GM23338 (cell line): ENCODE results near the gene HEPACAM. TPM values are rescaled to one million over a fixed set of nuclear protein-coding genes. Genes with fewer than 3 reads are reported as not detected.

Experiments used
- ATAC-seq: fragments of 200-7000 bp; cut with Tn5 transposase; 3 replicates; pipeline ENCODE4 v1.9.1; 2020
- DNase-seq: peaks from one replicate; pipeline ENCODE4 v3.0.0-alpha.2; 2015; ENCODE audit warnings: low spot score
- H2AFZ ChIP-seq: fragments of 200-600 bp; sonication (generic); 2 replicates; pipeline ENCODE4 v1.8.0; 2016; ENCODE audit warnings: antibody characterized with exemption, mild to moderate bottlenecking, moderate library complexity
- H3F3A ChIP-seq: fragments of 200-600 bp; sonication (generic); replicated peaks from 2 replicates; pipeline ENCODE4 v1.8.0; 2017; ENCODE audit warnings: antibody characterized with exemption, mixed run types, low read depth
- H3K27ac ChIP-seq: fragments of 200-600 bp; sonication (generic); 2 replicates; pipeline ENCODE4 v1.6.1; 2016; ENCODE audit warnings: low read depth
- H3K27me3 ChIP-seq: fragments of 200-600 bp; sonication (generic); 2 replicates; pipeline ENCODE4 v1.8.0; 2016; ENCODE audit warnings: mild to moderate bottlenecking, mixed run types, moderate library complexity; ENCODE audit not compliant: insufficient read depth
- H3K36me3 ChIP-seq: fragments of 200-600 bp; sonication (generic); 2 replicates; pipeline ENCODE4 v1.8.0; 2016; ENCODE audit warnings: mild to moderate bottlenecking; ENCODE audit not compliant: insufficient read depth
- H3K4me1 ChIP-seq: fragments of 200-600 bp; sonication (generic); 2 replicates; pipeline ENCODE4 v1.8.0; 2016; ENCODE audit warnings: mild to moderate bottlenecking, moderate library complexity; ENCODE audit not compliant: insufficient read depth
- H3K4me2 ChIP-seq: fragments of 200-600 bp; sonication (generic); 2 replicates; pipeline ENCODE4 v1.7.1; 2017; ENCODE audit warnings: mixed run types
- H3K4me3 ChIP-seq: fragments of 200-600 bp; sonication (generic); 2 replicates; pipeline ENCODE4 v1.6.1; 2016; ENCODE audit warnings: mixed run types
- H3K79me2 ChIP-seq: fragments of 200-600 bp; sonication (generic); replicated peaks from 2 replicates; pipeline ENCODE4 v1.8.0; 2017; ENCODE audit warnings: mild to moderate bottlenecking; ENCODE audit not compliant: insufficient read depth
- H3K9me2 ChIP-seq: fragments of 200-600 bp; sonication (generic); 2 replicates; pipeline ENCODE4 v1.8.0; 2017; ENCODE audit not compliant: insufficient read depth
- H4K20me1 ChIP-seq: fragments of 200-600 bp; sonication (generic); replicated peaks from 2 replicates; pipeline ENCODE4 v1.8.0; 2017; ENCODE audit warnings: mild to moderate bottlenecking; ENCODE audit not compliant: insufficient read depth
- H3K27ac Mint-ChIP-seq: 2 replicates; pipeline ENCODE4 v1.8.0; 2020; ENCODE audit warnings: inconsistent platforms, mild to moderate bottlenecking, moderate library complexity, mixed read lengths
- H3K27me3 Mint-ChIP-seq: 3 replicates; pipeline ENCODE4 v1.8.0; 2022; ENCODE audit warnings: low read depth, mild to moderate bottlenecking, moderate library complexity, mixed read lengths, inconsistent platforms; ENCODE audit not compliant: insufficient read depth, poor library complexity
- H3K36me3 Mint-ChIP-seq: 3 replicates; pipeline ENCODE4 v1.8.0; 2021; ENCODE audit warnings: low read depth, mild to moderate bottlenecking, inconsistent platforms, moderate library complexity, mixed read lengths
- H3K4me1 Mint-ChIP-seq: 3 replicates; pipeline ENCODE4 v1.8.0; 2020; ENCODE audit warnings: mild to moderate bottlenecking, inconsistent platforms, mixed read lengths
- H3K4me3 Mint-ChIP-seq: 3 replicates; pipeline ENCODE4 v1.8.0; 2021; ENCODE audit warnings: moderate library complexity, mild to moderate bottlenecking, inconsistent platforms, mixed read lengths
- H3K9me3 Mint-ChIP-seq: 3 replicates; pipeline ENCODE4 v1.8.0; 2020; ENCODE audit warnings: moderate library complexity, mild to moderate bottlenecking, inconsistent platforms, mixed read lengths
- CREB1 ChIP-seq: fragments of 250-450 bp; sonication (Bioruptor Pico); IDR thresholded peaks from 2 replicates; pipeline ENCODE4 v1.5.0; 2020; ENCODE audit warnings: low read depth, mild to moderate bottlenecking, moderate library complexity
- ETS1 ChIP-seq: IDR thresholded peaks from 2 replicates; pipeline ENCODE4 v1.6.1; 2016; ENCODE audit warnings: antibody characterized with exemption
- EZH2 ChIP-seq: fragments of 200-600 bp; sonication (generic); IDR thresholded peaks from one replicate; pipeline ENCODE4 v1.8.0; 2017; ENCODE audit warnings: antibody characterized with exemption, mild to moderate bottlenecking, low read depth; ENCODE audit not compliant: unreplicated experiment
- EZH2phosphoT487 ChIP-seq: fragments of 200-600 bp; sonication (generic); IDR thresholded peaks from one replicate; pipeline ENCODE4 v1.8.1; 2018; ENCODE audit warnings: antibody characterized with exemption; ENCODE audit not compliant: unreplicated experiment
- JUNB ChIP-seq: IDR thresholded peaks from one replicate; pipeline ENCODE4 v1.6.1; 2016; ENCODE audit warnings: antibody characterized with exemption; ENCODE audit not compliant: unreplicated experiment
- NANOG ChIP-seq: IDR thresholded peaks from 2 replicates; pipeline ENCODE4 v1.6.1; 2016; ENCODE audit warnings: antibody characterized with exemption, borderline replicate concordance
- POLR2AphosphoS5 ChIP-seq: IDR thresholded peaks from 2 replicates; pipeline ENCODE4 v1.6.1; 2016; ENCODE audit warnings: antibody characterized with exemption, low read depth
- STAT1 ChIP-seq: IDR thresholded peaks from one replicate; pipeline ENCODE4 v1.6.1; 2016; ENCODE audit warnings: antibody characterized with exemption; ENCODE audit not compliant: unreplicated experiment
- ZNF114 ChIP-seq: fragments of 250-450 bp; sonication (Bioruptor Pico); IDR thresholded peaks from 2 replicates; pipeline ENCODE4 v1.5.0; 2020; ENCODE audit warnings: mild to moderate bottlenecking, moderate library complexity
- ZNF331 ChIP-seq: fragments of 250-450 bp; sonication (Bioruptor Pico); IDR thresholded peaks from 2 replicates; pipeline ENCODE4 v1.5.0; 2020; ENCODE audit warnings: low read depth, mild to moderate bottlenecking, moderate library complexity
- polyA plus RNA-seq: library from polyadenylated mRNA; unstranded; fragments of >200 nt; fragmentation: Nextera tagmentation; extraction: Ambion mirVana; gene quantifications from 2 replicates; pipeline ENCODE4 v1.2.1, GENCODE V29; 2016
- total RNA-seq: library from RNA; depleted of rRNA; stranded (reverse); fragments of >200 nt; shearing (Covaris generic); gene quantifications from 2 replicates; pipeline ENCODE4 v1.2.3, GENCODE V29; 2014
- TF ChIP-seq, protein P1 (sequence below): fragments of 250-450 bp; sonication (Bioruptor Pico); IDR thresholded peaks from 2 replicates; pipeline ENCODE4 v1.5.0; 2020; ENCODE audit warnings: mild to moderate bottlenecking, moderate library complexity

Gene HEPACAM
- total and polyA plus RNA-seq, 2 experiments from 2014 or later = 0.17 TPM; not detected in 1

DNA sequence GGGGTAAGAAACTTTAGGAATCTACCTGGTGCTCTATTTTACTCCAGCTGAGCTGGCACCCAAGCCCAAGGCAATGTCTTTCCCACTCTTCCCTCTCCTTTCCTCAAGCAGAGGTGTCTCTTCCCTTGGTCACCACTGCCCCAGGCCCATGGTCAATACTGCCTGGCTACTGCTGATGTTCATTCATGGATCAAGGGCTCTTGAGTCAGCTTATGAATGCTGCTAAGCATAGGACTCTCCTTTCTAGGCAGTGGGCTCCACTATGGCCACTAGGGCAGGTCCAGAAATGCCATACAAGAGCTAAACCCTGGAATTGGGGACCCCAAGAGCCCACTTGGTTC is 19.5 kb downstream of the HEPACAM start:
- H3K9me3 Mint-ChIP-seq = peaks cover 23% of the 10 kb centered on the region
- peaks cover 23% of the 10 kb centered on the region for H3K27me3 Mint-ChIP-seq
- H3K27ac Mint-ChIP-seq = no peak overlapping the region
- peaks cover 4% of the 10 kb centered on the region; the same call in 1 of the 2 replicates for H3K9me2 ChIP-seq
- H3K27me3 ChIP-seq = peaks cover 40% of the 10 kb centered on the region
- no peak overlapping the region for H3K27ac ChIP-seq
- no peak for TF ChIP-seq CREB1 (CRISPR knock-in tag)
- no peak for TF ChIP-seq ETS1
- no peak for TF ChIP-seq EZH2phosphoT487
- no peak for TF ChIP-seq ZNF114
- TF ChIP-seq NANOG = no peak
- no peak for TF ChIP-seq POLR2AphosphoS5
- H3K4me3 Mint-ChIP-seq = no peak overlapping the region
- H3K36me3 Mint-ChIP-seq = no peaks in the 10 kb centered on the region; the same call in 2 of the 3 replicates
- DNase-seq (no peak), ATAC-seq (no peak)
- 0 out of 2 replicates have a peak, but pooled peaks cover under 1% of the 10 kb centered on the region for H3F3A ChIP-seq
- no peaks in the 10 kb centered on the region for H3K79me2 ChIP-seq
- no peak overlapping the region for H3K4me2 ChIP-seq
- H4K20me1 ChIP-seq = no peaks in the 10 kb centered on the region
- no peak overlapping the region for H3K4me3 ChIP-seq
- H3K4me1 ChIP-seq = no peaks in the 10 kb centered on the region
- H2AFZ ChIP-seq = no peak overlapping the region
- peaks cover 3% of the 10 kb centered on the region; the same call in 1 of the 3 replicates for H3K4me1 Mint-ChIP-seq
- 0 out of 2 replicates have a peak, but pooled peaks cover 4% of the 10 kb centered on the region for H3K36me3 ChIP-seq

DNA sequence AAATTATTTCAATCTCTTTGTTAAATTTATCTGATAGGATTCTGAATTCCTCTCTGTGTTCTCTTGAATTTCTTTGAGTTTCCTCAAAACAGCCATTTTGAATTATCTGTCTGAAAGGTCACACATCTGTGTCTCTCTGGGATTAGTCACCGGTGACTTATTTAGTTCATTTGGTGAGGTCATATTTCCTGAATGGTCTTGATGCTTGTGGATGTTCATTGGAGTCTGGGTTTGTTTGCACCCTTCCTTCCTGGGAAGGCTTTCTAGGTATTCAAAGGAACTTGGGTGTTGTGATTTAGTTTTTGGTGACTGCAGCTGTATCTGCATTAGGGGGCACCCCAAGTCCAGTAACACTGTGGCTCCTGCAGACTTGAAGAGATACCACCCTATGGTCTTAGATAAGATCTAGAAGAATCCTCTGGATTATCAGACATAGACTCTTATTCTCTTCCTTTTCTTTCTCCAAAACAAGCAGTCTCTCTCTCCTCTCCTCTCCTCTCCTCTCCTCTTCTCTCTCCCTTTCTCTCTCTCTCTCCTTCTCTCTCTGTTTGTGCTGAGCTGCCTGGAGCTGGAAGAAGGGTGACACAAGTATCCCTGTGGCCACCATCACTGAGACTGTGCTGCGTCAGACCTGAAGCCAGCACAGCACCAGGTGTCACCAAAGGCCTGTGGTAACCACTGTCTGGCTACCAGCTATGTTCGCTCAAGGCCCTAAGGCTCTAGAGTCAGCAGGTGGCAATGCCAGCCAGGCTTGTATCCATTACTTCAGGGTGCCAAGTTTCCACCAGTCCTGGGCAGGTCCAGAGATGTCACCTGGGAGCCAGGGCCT is 20.1 kb downstream of the HEPACAM start:
- peaks cover 34% of the 10 kb centered on the region for H3K27me3 ChIP-seq
- no peaks in the 10 kb centered on the region; the same call in 2 of the 3 replicates for H3K36me3 Mint-ChIP-seq
- ATAC-seq (no peak), DNase-seq (no peak)
- no peak overlapping the region for H3K27ac ChIP-seq
- peaks cover 20% of the 10 kb centered on the region for H3K27me3 Mint-ChIP-seq
- H3K4me2 ChIP-seq = no peak overlapping the region
- H4K20me1 ChIP-seq = no peaks in the 10 kb centered on the region
- H3K4me3 Mint-ChIP-seq = no peak overlapping the region
- no peak overlapping the region for H2AFZ ChIP-seq
- peaks cover 3% of the 10 kb centered on the region; the same call in 1 of the 2 replicates for H3K9me2 ChIP-seq
- no peaks in the 10 kb centered on the region for H3K4me1 ChIP-seq
- H3F3A ChIP-seq = no peaks in the 10 kb centered on the region
- H3K9me3 Mint-ChIP-seq = peaks cover 27% of the 10 kb centered on the region
- H3K4me1 Mint-ChIP-seq = peaks cover 3% of the 10 kb centered on the region; the same call in 1 of the 3 replicates
- 0 out of 2 replicates have a peak, but pooled peaks cover 4% of the 10 kb centered on the region for H3K36me3 ChIP-seq
- no peaks in the 10 kb centered on the region for H3K79me2 ChIP-seq
- H3K4me3 ChIP-seq = no peak overlapping the region
- no peak overlapping the region for H3K27ac Mint-ChIP-seq
- no peak for TF ChIP-seq ZNF331 (CRISPR knock-in tag)
- TF ChIP-seq JUNB = no peak
- no peak for TF ChIP-seq EZH2phosphoT487
- TF ChIP-seq CREB1 (CRISPR knock-in tag) = no peak
- no peak for TF ChIP-seq STAT1
- no peak for TF ChIP-seq EZH2
- TF ChIP-seq ZNF114 = no peak
- no peak for TF ChIP-seq ETS1
- TF ChIP-seq, protein P1, sequence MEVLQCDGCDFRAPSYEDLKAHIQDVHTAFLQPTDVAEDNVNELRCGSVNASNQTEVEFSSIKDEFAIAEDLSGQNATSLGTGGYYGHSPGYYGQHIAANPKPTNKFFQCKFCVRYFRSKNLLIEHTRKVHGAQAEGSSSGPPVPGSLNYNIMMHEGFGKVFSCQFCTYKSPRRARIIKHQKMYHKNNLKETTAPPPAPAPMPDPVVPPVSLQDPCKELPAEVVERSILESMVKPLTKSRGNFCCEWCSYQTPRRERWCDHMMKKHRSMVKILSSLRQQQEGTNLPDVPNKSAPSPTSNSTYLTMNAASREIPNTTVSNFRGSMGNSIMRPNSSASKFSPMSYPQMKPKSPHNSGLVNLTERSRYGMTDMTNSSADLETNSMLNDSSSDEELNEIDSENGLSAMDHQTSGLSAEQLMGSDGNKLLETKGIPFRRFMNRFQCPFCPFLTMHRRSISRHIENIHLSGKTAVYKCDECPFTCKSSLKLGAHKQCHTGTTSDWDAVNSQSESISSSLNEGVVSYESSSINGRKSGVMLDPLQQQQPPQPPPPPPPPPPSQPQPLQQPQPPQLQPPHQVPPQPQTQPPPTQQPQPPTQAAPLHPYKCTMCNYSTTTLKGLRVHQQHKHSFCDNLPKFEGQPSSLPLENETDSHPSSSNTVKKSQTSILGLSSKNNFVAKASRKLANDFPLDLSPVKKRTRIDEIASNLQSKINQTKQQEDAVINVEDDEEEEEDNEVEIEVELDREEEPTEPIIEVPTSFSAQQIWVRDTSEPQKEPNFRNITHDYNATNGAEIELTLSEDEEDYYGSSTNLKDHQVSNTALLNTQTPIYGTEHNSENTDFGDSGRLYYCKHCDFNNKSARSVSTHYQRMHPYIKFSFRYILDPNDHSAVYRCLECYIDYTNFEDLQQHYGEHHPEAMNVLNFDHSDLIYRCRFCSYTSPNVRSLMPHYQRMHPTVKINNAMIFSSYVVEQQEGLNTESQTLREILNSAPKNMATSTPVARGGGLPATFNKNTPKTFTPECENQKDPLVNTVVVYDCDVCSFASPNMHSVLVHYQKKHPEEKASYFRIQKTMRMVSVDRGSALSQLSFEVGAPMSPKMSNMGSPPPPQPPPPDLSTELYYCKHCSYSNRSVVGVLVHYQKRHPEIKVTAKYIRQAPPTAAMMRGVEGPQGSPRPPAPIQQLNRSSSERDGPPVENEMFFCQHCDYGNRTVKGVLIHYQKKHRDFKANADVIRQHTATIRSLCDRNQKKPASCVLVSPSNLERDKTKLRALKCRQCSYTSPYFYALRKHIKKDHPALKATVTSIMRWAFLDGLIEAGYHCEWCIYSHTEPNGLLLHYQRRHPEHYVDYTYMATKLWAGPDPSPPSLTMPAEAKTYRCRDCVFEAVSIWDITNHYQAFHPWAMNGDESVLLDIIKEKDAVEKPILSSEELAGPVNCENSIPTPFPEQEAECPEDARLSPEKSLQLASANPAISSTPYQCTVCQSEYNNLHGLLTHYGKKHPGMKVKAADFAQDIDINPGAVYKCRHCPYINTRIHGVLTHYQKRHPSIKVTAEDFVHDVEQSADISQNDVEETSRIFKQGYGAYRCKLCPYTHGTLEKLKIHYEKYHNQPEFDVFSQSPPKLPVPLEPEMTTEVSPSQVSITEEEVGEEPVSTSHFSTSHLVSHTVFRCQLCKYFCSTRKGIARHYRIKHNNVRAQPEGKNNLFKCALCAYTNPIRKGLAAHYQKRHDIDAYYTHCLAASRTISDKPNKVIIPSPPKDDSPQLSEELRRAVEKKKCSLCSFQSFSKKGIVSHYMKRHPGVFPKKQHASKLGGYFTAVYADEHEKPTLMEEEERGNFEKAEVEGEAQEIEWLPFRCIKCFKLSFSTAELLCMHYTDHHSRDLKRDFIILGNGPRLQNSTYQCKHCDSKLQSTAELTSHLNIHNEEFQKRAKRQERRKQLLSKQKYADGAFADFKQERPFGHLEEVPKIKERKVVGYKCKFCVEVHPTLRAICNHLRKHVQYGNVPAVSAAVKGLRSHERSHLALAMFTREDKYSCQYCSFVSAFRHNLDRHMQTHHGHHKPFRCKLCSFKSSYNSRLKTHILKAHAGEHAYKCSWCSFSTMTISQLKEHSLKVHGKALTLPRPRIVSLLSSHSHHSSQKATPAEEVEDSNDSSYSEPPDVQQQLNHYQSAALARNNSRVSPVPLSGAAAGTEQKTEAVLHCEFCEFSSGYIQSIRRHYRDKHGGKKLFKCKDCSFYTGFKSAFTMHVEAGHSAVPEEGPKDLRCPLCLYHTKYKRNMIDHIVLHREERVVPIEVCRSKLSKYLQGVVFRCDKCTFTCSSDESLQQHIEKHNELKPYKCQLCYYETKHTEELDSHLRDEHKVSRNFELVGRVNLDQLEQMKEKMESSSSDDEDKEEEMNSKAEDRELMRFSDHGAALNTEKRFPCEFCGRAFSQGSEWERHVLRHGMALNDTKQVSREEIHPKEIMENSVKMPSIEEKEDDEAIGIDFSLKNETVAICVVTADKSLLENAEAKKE (CRISPR knock-in tag) = no peak
- no peak for TF ChIP-seq NANOG
